ENCODE results near the gene PTGIS.

PTGIS gene

DNA sequence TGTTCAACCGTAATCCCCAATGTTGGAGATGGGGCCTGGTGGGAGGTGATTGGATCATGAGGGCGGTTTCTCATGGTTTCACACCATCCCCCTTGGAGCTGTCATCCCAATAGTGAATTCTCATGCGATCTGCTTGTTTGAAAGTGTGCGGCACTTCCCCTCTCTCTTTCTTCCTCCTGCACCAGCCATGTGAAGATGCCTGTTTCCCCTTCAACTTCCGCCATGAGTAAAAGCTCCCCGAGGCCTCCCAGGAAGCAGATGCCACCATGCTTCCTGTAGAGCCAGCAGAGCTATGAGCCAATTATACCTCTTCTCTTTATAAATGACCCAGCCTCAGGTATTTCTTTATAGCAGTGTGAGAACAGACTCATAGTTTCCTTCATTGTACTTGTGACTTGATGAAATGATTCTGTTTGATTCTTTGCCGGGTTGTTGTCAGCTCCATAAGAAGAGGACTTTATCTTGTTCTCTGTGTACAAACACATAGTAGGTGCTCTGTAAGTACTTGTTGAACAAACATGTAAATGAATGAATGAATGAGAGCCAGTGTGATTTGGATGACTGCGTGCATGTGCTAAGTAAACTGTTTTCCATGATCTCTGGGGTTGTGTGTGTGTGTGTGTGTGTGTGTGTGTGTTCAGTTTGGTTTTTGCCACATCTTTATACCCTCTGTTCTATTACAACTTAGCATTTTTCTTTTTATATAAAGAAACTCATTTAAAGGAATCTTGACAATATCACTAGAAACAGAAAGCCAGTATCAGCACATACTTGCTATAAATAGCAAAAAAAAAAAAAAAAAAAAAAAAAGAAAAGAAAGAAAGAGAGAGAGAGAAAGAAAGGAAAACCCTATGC lies 22.5 kb upstream of the PTGIS start:
- no peak overlapping the region for H3K9ac ChIP-seq (ENCODE audit: low read depth, low read length)
- H2AFZ ChIP-seq (ENCODE audit: low read depth, low read length), result no peak overlapping the region
- TF ChIP-seq, protein P1, sequence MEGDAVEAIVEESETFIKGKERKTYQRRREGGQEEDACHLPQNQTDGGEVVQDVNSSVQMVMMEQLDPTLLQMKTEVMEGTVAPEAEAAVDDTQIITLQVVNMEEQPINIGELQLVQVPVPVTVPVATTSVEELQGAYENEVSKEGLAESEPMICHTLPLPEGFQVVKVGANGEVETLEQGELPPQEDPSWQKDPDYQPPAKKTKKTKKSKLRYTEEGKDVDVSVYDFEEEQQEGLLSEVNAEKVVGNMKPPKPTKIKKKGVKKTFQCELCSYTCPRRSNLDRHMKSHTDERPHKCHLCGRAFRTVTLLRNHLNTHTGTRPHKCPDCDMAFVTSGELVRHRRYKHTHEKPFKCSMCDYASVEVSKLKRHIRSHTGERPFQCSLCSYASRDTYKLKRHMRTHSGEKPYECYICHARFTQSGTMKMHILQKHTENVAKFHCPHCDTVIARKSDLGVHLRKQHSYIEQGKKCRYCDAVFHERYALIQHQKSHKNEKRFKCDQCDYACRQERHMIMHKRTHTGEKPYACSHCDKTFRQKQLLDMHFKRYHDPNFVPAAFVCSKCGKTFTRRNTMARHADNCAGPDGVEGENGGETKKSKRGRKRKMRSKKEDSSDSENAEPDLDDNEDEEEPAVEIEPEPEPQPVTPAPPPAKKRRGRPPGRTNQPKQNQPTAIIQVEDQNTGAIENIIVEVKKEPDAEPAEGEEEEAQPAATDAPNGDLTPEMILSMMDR (IDR thresholded peaks at IDR 0.05; ENCODE audit: borderline replicate concordance, extremely low read depth, low read length, poor library complexity, severe bottlenecking), result no peak
- TF ChIP-seq EZH2 (IDR thresholded peaks at IDR 0.05; ENCODE audit: borderline replicate concordance, low read depth, low read length, severe bottlenecking), result no peak
- H4K20me1 ChIP-seq (ENCODE audit: insufficient read depth, low read length), result no peaks in the 10 kb centered on the region
- H3K4me2 ChIP-seq (ENCODE audit: insufficient read depth, low read length), result no peak overlapping the region
- H3K4me3 ChIP-seq (ENCODE audit: low read depth in 1 of 2, low read length in 2 of 2), result no peak overlapping the region
- ATAC-seq (ENCODE audit: insufficient read depth, low read depth) (no peak), DNase-seq (no peak)
- H3K79me2 ChIP-seq (ENCODE audit: insufficient read depth, low read length), result no peaks in the 10 kb centered on the region
- H3K36me3 ChIP-seq (ENCODE audit: insufficient read depth, low read length), result no peaks in the 10 kb centered on the region
- no peak overlapping the region for H3K27ac ChIP-seq (ENCODE audit: low read length)
- no peaks in the 10 kb centered on the region for H3K27me3 ChIP-seq (ENCODE audit: insufficient read depth, low read length, poor library complexity)
- no peaks in the 10 kb centered on the region for H3K9me3 ChIP-seq (ENCODE audit: insufficient read depth, low read length, severe bottlenecking)
- peaks cover 32% of the 10 kb centered on the region for H3K4me1 ChIP-seq (ENCODE audit: insufficient read depth, low read length)

DNA sequence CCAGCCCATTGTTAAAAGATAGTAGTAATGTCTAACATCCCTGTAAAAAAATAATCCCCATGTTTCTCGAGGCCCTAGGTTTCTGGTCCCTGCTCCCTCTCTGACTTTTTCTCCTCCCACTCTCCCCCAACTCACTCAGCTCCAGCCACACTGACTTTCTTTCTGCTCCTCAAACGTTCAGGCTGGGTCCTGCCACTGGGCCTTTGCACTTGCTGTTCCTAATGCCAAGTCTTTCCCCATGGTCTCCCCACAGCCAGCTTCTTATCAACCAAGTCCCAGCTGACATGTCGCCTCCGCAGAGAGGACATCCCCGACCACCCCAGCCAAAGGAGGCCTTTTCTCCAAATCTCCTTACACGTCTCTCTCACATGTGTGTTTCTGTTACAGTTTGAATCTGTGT lies 21.8 kb upstream of the PTGIS start:
- DNase-seq (no peak), ATAC-seq (ENCODE audit: insufficient read depth, low read depth) (no peak)
- no peak overlapping the region for H3K4me2 ChIP-seq (ENCODE audit: insufficient read depth, low read length)
- peaks cover 26% of the 10 kb centered on the region for H3K4me1 ChIP-seq (ENCODE audit: insufficient read depth, low read length)
- H3K36me3 ChIP-seq (ENCODE audit: insufficient read depth, low read length), result no peaks in the 10 kb centered on the region
- H3K27me3 ChIP-seq (ENCODE audit: insufficient read depth, low read length, poor library complexity), result no peaks in the 10 kb centered on the region
- no peak overlapping the region for H2AFZ ChIP-seq (ENCODE audit: low read depth, low read length)
- H3K27ac ChIP-seq (ENCODE audit: low read length), result no peak overlapping the region
- no peak overlapping the region for H3K4me3 ChIP-seq (ENCODE audit: low read depth in 1 of 2, low read length in 2 of 2)
- H3K9ac ChIP-seq (ENCODE audit: low read depth, low read length), result no peak overlapping the region
- no peaks in the 10 kb centered on the region for H3K79me2 ChIP-seq (ENCODE audit: insufficient read depth, low read length)
- H3K9me3 ChIP-seq (ENCODE audit: insufficient read depth, low read length, severe bottlenecking), result no peaks in the 10 kb centered on the region
- no peaks in the 10 kb centered on the region for H4K20me1 ChIP-seq (ENCODE audit: insufficient read depth, low read length)
- TF ChIP-seq, protein P1 (IDR thresholded peaks at IDR 0.05; ENCODE audit: borderline replicate concordance, extremely low read depth, low read length, poor library complexity, severe bottlenecking), result no peak
- no peak for TF ChIP-seq EZH2 (IDR thresholded peaks at IDR 0.05; ENCODE audit: borderline replicate concordance, low read depth, low read length, severe bottlenecking)

DNA sequence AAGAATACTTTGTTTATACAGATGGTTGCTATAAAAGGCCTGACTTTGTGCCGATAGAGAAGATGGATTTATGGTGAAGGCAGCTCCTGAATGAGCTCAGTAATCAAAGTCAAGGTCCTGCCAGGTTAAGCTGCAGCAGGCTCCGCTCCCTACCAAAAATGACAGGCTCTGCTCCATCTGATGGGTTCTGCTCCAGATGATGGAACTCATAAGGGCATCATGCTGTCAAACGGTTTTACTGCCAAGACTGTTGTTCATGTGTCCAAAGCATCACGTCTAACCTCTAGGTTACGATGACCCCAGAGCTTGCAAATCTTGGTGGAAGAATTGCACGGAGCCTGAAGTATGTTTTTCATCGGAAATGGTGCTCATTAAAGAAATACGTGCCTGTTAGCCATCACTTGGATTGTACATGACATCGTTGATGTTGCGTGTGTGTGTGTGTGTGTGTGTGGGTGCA lies 19.2 kb upstream of the PTGIS start:
- DNase-seq, result no peak
- no peaks in the 10 kb centered on the region for H4K20me1 ChIP-seq (ENCODE audit: insufficient read depth, low read length)
- H3K27me3 ChIP-seq (ENCODE audit: insufficient read depth, low read length, poor library complexity), result no peaks in the 10 kb centered on the region
- no peak overlapping the region for H2AFZ ChIP-seq (ENCODE audit: low read depth, low read length)
- H3K4me3 ChIP-seq (ENCODE audit: low read depth in 1 of 2, low read length in 2 of 2), result no peak overlapping the region
- ATAC-seq (ENCODE audit: insufficient read depth, low read depth), result no peak
- no peaks in the 10 kb centered on the region for H3K79me2 ChIP-seq (ENCODE audit: insufficient read depth, low read length)
- H3K36me3 ChIP-seq (ENCODE audit: insufficient read depth, low read length), result no peaks in the 10 kb centered on the region
- no peak overlapping the region for H3K27ac ChIP-seq (ENCODE audit: low read length)
- H3K9ac ChIP-seq (ENCODE audit: low read depth, low read length), result no peak overlapping the region
- H3K4me1 ChIP-seq (ENCODE audit: insufficient read depth, low read length), result no peaks in the 10 kb centered on the region
- no peak for TF ChIP-seq EZH2 (IDR thresholded peaks at IDR 0.05; ENCODE audit: borderline replicate concordance, low read depth, low read length, severe bottlenecking)
- TF ChIP-seq, protein P1 (IDR thresholded peaks at IDR 0.05; ENCODE audit: borderline replicate concordance, extremely low read depth, low read length, poor library complexity, severe bottlenecking), result no peak
- no peak overlapping the region for H3K4me2 ChIP-seq (ENCODE audit: insufficient read depth, low read length)
- peaks cover 6% of the 10 kb centered on the region for H3K9me3 ChIP-seq (ENCODE audit: insufficient read depth, low read length, severe bottlenecking)

All from DND-41 (cell line).